ENCODE data around the gene NAV3. TPM values are rescaled to one million over a fixed set of nuclear protein-coding genes. Genes with fewer than 3 reads are reported as not detected.

Gene NAV3, protein sequence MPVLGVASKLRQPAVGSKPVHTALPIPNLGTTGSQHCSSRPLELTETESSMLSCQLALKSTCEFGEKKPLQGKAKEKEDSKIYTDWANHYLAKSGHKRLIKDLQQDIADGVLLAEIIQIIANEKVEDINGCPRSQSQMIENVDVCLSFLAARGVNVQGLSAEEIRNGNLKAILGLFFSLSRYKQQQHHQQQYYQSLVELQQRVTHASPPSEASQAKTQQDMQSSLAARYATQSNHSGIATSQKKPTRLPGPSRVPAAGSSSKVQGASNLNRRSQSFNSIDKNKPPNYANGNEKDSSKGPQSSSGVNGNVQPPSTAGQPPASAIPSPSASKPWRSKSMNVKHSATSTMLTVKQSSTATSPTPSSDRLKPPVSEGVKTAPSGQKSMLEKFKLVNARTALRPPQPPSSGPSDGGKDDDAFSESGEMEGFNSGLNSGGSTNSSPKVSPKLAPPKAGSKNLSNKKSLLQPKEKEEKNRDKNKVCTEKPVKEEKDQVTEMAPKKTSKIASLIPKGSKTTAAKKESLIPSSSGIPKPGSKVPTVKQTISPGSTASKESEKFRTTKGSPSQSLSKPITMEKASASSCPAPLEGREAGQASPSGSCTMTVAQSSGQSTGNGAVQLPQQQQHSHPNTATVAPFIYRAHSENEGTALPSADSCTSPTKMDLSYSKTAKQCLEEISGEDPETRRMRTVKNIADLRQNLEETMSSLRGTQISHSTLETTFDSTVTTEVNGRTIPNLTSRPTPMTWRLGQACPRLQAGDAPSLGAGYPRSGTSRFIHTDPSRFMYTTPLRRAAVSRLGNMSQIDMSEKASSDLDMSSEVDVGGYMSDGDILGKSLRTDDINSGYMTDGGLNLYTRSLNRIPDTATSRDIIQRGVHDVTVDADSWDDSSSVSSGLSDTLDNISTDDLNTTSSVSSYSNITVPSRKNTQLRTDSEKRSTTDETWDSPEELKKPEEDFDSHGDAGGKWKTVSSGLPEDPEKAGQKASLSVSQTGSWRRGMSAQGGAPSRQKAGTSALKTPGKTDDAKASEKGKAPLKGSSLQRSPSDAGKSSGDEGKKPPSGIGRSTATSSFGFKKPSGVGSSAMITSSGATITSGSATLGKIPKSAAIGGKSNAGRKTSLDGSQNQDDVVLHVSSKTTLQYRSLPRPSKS (N-terminal part only)
- 4.7 and 5.0 TPM in 2 replicates for total RNA-seq
- long read RNA-seq, partial matches to known transcripts, result 0 of 1 reads
- long read RNA-seq, other reads (novel, unspliced or antisense), result 1 of 1 reads

DNA sequence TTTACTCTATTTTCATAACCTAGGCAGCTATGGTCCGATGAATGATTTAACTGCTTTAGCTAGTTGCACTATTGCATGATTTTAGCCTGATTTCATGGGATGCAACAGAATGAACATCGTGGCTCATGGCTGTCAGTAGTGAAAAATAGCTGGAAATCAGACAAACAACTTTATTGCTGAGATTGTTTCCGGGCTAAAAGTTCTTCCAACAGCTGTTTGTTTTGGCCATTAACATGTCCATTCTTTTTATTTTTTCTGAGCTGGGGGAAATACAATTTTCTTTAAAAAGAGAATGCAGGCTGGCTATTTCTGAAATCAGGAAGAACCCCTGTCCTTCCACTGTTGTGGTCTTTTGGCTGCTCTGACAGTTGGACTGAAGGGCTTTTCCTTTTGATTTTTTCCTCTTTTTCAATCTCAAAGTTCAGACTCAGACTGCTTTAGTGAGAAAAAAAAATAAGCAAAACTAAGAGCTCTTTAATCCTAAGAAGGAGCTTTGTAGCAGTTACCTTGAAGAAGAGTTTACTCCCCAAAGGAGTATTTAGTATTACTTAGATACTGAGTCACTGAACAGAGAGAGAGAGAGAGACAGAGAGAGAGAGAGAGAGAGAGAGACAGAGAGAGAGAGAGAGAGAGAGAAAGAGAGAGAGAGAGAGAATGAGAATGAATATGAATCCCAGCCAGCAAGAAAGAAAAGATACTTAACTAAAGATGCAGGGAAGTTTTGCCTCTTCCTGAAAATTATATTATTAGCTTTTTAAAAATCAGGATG is at the start of gene NAV3:
Gene NAV3 (plus strand): TSS at position 312 of the 769 bp plus-strand sequence. CDS start 568 bp downstream, outside the sequence.
- no peak within 1 kb of the TSS for H3K4me3 Mint-ChIP-seq
- no peak for DNase-seq (ENCODE audit: low read depth, low spot score)
- H3K4me1 Mint-ChIP-seq, result peaks cover 6% of the 10 kb centered on the region
- H3K27ac Mint-ChIP-seq (ENCODE audit: unreplicated experiment), result peak within 1 kb of the TSS; percentile 46
- H3K27me3 Mint-ChIP-seq (ENCODE audit: low read depth), result no peaks in the 10 kb centered on the region
- no peaks in the 10 kb centered on the region for H3K36me3 Mint-ChIP-seq (ENCODE audit: low read depth)
- TF ChIP-seq, protein P1, sequence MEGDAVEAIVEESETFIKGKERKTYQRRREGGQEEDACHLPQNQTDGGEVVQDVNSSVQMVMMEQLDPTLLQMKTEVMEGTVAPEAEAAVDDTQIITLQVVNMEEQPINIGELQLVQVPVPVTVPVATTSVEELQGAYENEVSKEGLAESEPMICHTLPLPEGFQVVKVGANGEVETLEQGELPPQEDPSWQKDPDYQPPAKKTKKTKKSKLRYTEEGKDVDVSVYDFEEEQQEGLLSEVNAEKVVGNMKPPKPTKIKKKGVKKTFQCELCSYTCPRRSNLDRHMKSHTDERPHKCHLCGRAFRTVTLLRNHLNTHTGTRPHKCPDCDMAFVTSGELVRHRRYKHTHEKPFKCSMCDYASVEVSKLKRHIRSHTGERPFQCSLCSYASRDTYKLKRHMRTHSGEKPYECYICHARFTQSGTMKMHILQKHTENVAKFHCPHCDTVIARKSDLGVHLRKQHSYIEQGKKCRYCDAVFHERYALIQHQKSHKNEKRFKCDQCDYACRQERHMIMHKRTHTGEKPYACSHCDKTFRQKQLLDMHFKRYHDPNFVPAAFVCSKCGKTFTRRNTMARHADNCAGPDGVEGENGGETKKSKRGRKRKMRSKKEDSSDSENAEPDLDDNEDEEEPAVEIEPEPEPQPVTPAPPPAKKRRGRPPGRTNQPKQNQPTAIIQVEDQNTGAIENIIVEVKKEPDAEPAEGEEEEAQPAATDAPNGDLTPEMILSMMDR (conservative IDR thresholded peaks at IDR 0.05), result no peak
- H3K9me3 Mint-ChIP-seq, result no peaks in the 10 kb centered on the region

DNA sequence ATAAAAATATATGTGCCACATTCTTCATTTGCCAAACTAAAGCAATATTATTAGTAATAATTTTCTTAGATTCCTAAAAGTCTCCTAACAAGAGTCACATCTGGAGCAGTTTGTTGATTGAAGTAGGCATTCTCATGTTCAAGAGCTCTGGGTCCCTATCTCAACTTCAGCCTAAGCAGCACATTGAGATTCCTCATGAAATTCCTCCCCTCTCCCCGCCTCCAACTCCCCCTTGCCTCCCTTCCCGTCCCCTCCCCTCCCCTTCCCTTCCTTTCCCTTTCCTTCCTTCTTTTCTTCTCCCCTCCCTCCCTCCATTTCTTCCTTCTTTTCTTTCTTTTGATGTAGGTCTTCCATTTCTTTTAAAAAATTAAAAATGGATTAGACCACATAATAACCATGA is 48.7 kb upstream of the NAV3 start:
- H3K27me3 Mint-ChIP-seq (ENCODE audit: low read depth), result no peaks in the 10 kb centered on the region
- no peaks in the 10 kb centered on the region for H3K4me1 Mint-ChIP-seq
- DNase-seq (ENCODE audit: low read depth, low spot score), result no peak
- H3K36me3 Mint-ChIP-seq (ENCODE audit: low read depth), result no peaks in the 10 kb centered on the region
- no peaks in the 10 kb centered on the region for H3K9me3 Mint-ChIP-seq
- TF ChIP-seq, protein P1 (conservative IDR thresholded peaks at IDR 0.05), result no peak
- no peak overlapping the region for H3K27ac Mint-ChIP-seq (ENCODE audit: unreplicated experiment)
- no peak overlapping the region for H3K4me3 Mint-ChIP-seq

DNA sequence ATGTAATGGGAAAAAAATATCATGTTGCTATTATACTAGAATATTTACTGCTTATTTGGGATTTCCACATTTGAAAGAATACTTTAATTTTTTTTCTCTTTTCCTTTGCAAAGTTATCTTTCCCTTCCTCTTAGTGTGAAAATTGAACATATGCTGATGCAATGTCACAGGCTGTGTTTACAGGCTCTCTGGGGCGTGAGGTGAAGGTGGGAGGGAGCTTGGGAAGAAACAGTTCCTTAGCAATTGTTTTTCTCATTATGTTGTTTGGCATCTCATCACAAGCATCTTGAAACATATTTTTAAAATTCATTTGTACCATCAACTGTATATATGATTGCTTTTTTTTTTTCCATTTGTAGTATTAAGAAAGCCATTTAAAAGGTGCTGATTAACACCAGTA is 47.9 kb upstream of the NAV3 start:
- no peaks in the 10 kb centered on the region for H3K27me3 Mint-ChIP-seq (ENCODE audit: low read depth)
- TF ChIP-seq, protein P1 (conservative IDR thresholded peaks at IDR 0.05), result no peak
- no peaks in the 10 kb centered on the region for H3K4me1 Mint-ChIP-seq
- H3K4me3 Mint-ChIP-seq, result no peak overlapping the region
- DNase-seq (ENCODE audit: low read depth, low spot score), result no peak
- H3K9me3 Mint-ChIP-seq, result no peaks in the 10 kb centered on the region
- H3K36me3 Mint-ChIP-seq (ENCODE audit: low read depth), result no peaks in the 10 kb centered on the region
- no peak overlapping the region for H3K27ac Mint-ChIP-seq (ENCODE audit: unreplicated experiment)

DNA sequence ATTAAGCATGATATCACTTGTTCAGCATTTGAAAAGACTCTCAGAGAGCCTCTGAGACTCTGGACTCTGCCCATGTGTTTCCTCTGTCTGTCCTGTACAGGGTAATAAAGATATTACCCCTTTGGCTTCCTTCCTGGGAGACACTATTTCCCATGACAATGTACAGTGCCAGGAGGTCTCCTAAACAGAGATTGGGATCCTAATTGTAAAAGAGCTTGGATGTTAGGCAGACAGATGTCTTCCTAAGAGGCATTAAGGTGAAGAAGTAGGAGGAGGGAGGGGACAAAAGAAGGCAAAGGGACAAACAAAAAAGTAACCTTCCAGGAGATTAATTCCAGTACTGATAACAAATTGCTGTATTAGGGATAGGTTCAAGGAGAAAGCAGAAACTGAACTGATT is 45.5 kb upstream of the NAV3 start:
- Mint-ChIP-seq H3K4me3 (no peak overlapping the region), H3K9me3 (no peaks in the 10 kb centered on the region), H3K36me3 (ENCODE audit: low read depth) (no peaks in the 10 kb centered on the region), H3K4me1 (no peaks in the 10 kb centered on the region), H3K27ac (ENCODE audit: unreplicated experiment) (no peak overlapping the region), H3K27me3 (ENCODE audit: low read depth) (no peaks in the 10 kb centered on the region)
- DNase-seq (ENCODE audit: low read depth, low spot score), result no peak
- TF ChIP-seq, protein P1 (conservative IDR thresholded peaks at IDR 0.05), result no peak

Data from neural crest cell (in vitro differentiated cells).